ENCODE data around the gene TMEM82. TPM values are rescaled to one million over a fixed set of nuclear protein-coding genes. Genes with fewer than 3 reads are reported as not detected.

TMEM82 gene
- total and polyA plus RNA-seq, 2 donors from 2014 or later: 2.0 to 25.4 TPM

DNA sequence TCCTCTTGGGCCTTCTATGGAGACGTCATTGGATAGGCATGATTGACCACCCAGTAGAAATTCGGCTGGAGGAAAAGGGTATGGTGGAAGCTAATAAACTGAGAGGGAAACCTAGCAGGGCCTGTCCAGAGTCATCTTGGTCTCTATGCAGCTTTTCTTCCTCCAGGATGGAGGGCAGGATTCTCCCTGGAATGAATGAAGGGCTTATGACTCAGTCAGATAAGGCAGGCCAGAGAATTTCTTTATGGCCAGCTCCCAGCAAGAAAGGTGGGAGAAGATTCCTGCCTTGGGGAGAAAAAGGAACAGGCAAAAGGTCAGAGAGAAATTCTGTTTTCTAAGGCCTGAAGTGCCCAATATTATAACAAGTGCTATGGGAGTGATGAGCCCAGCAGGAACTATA is 33.4 kb downstream of the TMEM82 start:
- Histone ChIP-seq H3K27ac (ENCODE audit: low read depth in 2 of 2, low read length in 2 of 2) (no peak overlapping the region), H3K9me3 (ENCODE audit: control insufficient read depth in 2 of 3, insufficient read depth in 1 of 3, low read length in 3 of 3) (no peaks in the 10 kb centered on the region), H3K36me3 (ENCODE audit: control insufficient read depth in 2 of 3, insufficient read depth in 3 of 3, low read length in 3 of 3) (peaks cover 0 to 8% (median 3%) of the 10 kb centered on the region in 3 donors), H3K27me3 (ENCODE audit: control insufficient read depth, insufficient read depth, low read length) (no peaks in the 10 kb centered on the region), H3K9ac (ENCODE audit: low read length in 3 of 3) (no peak overlapping the region), H3K4me3 (ENCODE audit: low read length in 3 of 3) (no peak overlapping the region), H3K4me1 (ENCODE audit: control insufficient read depth in 2 of 3, insufficient read depth in 2 of 3, low read depth in 1 of 3, low read length in 3 of 3) (peaks cover 0 to 3% (median 0%) of the 10 kb centered on the region in 3 donors)
- TF ChIP-seq, protein P1, sequence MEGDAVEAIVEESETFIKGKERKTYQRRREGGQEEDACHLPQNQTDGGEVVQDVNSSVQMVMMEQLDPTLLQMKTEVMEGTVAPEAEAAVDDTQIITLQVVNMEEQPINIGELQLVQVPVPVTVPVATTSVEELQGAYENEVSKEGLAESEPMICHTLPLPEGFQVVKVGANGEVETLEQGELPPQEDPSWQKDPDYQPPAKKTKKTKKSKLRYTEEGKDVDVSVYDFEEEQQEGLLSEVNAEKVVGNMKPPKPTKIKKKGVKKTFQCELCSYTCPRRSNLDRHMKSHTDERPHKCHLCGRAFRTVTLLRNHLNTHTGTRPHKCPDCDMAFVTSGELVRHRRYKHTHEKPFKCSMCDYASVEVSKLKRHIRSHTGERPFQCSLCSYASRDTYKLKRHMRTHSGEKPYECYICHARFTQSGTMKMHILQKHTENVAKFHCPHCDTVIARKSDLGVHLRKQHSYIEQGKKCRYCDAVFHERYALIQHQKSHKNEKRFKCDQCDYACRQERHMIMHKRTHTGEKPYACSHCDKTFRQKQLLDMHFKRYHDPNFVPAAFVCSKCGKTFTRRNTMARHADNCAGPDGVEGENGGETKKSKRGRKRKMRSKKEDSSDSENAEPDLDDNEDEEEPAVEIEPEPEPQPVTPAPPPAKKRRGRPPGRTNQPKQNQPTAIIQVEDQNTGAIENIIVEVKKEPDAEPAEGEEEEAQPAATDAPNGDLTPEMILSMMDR (IDR thresholded peaks at IDR 0.05; ENCODE audit: borderline replicate concordance, extremely low read depth, insufficient read depth): no peak
- DNase-seq (no peak), FAIRE-seq (no peak)
- intact Hi-C loops (cut with DNase I): no loop called here

- Histone ChIP-seq H3K9me3 (ENCODE audit: control insufficient read depth in 2 of 3, insufficient read depth in 1 of 3, low read length in 3 of 3) (no peaks in the 10 kb centered on the region), H3K9ac (ENCODE audit: low read length in 3 of 3) (no peak overlapping the region), H3K4me1 (ENCODE audit: control insufficient read depth in 2 of 3, insufficient read depth in 2 of 3, low read depth in 1 of 3, low read length in 3 of 3) (peaks cover 0 to 3% (median 0%) of the 10 kb centered on the region in 3 donors), H3K4me3 (ENCODE audit: low read length in 3 of 3) (no peak overlapping the region), H3K36me3 (ENCODE audit: control insufficient read depth in 2 of 3, insufficient read depth in 3 of 3, low read length in 3 of 3) (peaks cover 0 to 3% (median 0%) of the 10 kb centered on the region in 3 donors), H3K27me3 (ENCODE audit: control insufficient read depth, insufficient read depth, low read length) (no peaks in the 10 kb centered on the region), H3K27ac (ENCODE audit: low read depth in 2 of 2, low read length in 2 of 2) (no peak overlapping the region)
- intact Hi-C loops (cut with DNase I): no loop called here
- DNase-seq: no peak
- FAIRE-seq: no peak
- TF ChIP-seq, protein P1 (IDR thresholded peaks at IDR 0.05; ENCODE audit: borderline replicate concordance, extremely low read depth, insufficient read depth): no peak
Measured at GRCh38 chr1:15777909-15778707, 35.8 kb downstream of the TMEM82 start.

DNA sequence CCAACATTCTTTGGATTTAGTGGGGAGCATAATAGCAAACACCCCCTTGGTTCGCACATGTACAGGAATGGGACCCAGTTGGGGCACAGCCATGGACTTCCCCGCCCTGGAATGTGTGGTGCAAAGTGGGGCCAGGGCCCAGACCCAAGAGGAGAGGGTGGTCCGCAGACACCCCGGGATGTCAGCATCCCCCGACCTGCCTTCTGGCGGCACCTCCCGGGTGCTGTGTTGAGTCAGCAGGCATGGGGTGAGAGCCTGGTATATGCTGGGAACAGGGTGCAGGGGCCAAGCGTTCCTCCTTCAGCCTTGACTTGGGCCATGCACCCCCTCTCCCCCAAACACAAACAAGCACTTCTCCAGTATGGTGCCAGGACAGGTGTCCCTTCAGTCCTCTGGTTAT is 43.4 kb downstream of the TMEM82 start:
- Histone ChIP-seq H3K36me3 (ENCODE audit: control insufficient read depth in 2 of 3, insufficient read depth in 3 of 3, low read length in 3 of 3) (no peaks in the 10 kb centered on the region), H3K9ac (ENCODE audit: low read length in 3 of 3) (no peak overlapping the region), H3K4me3 (ENCODE audit: low read length in 3 of 3) (no peak overlapping the region), H3K9me3 (ENCODE audit: control insufficient read depth in 2 of 3, insufficient read depth in 1 of 3, low read length in 3 of 3) (no peaks in the 10 kb centered on the region), H3K27ac (ENCODE audit: low read depth in 2 of 2, low read length in 2 of 2) (no peak overlapping the region), H3K27me3 (ENCODE audit: control insufficient read depth, insufficient read depth, low read length) (no peaks in the 10 kb centered on the region), H3K4me1 (ENCODE audit: control insufficient read depth in 2 of 3, insufficient read depth in 2 of 3, low read depth in 1 of 3, low read length in 3 of 3) (no peaks in the 10 kb centered on the region)
- peak in 1 of 5 donors; percentile 73 for DNase-seq
- no peak for FAIRE-seq
- intact Hi-C loops (cut with DNase I): no loop called here
- TF ChIP-seq, protein P1 (IDR thresholded peaks at IDR 0.05; ENCODE audit: borderline replicate concordance, extremely low read depth, insufficient read depth): no peak
